Stimulated activated naive CD8-positive, alpha-beta T cell treated with anti-CD3 and anti-CD28 coated beads, Interleukin-15, Interleukin-2, amounts not matched to agents 100 U/mL and 50 U/mL, for 24 hours (primary cell): ENCODE measurements around the gene DMXL1.
A peak's percentile ranks its signal among the peaks of the same experiment; 100 is the strongest.

Source experiments
- ATAC-seq: fragments of 150-1000 bp; cut with Tn5 transposase; one replicate; pipeline ENCODE4 v1.10.0; 2021
- DNase-seq: peaks from one replicate; pipeline ENCODE4 v3.0.0; 2021

Gene DMXL1, protein sequence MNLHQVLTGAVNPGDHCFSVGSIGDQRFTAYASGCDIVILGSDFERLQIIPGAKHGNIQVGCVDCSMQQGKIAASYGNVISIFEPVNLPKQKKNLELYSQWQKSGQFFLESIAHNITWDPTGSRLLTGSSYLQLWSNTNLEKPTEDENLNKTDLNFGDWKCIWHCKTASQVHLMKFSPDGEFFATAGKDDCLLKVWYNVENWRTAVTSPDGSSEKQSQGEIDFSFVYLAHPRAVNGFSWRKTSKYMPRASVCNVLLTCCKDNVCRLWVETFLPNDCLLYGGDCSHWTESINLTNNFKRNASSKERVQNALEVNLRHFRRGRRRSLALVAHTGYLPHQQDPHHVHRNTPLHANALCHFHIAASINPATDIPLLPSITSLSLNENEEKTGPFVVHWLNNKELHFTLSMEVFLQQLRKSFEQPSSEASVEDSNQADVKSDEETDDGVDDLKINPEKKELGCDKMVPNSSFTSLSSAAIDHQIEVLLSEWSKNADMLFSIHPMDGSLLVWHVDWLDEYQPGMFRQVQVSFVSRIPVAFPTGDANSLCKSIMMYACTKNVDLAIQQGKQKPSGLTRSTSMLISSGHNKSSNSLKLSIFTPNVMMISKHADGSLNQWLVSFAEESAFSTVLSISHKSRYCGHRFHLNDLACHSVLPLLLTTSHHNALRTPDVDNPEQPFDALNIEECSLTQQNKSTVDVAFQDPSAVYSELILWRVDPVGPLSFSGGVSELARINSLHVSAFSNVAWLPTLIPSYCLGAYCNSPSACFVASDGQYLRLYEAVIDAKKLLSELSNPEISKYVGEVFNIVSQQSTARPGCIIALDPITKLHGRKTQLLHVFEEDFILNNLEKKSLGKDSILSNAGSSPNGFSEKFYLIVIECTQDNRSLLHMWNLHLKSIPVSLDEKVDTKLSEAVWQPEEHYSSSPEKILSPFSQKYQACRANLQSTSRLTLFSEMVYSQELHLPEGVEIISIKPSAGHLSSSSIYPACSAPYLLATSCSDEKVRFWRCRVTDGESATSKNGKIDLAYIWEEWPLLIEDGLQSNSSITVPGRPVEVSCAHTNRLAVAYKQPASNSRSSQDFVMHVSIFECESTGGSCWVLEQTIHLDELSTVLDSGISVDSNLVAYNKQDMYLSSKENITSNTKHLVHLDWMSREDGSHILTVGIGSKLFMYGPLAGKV (N-terminal part only)

DNA sequence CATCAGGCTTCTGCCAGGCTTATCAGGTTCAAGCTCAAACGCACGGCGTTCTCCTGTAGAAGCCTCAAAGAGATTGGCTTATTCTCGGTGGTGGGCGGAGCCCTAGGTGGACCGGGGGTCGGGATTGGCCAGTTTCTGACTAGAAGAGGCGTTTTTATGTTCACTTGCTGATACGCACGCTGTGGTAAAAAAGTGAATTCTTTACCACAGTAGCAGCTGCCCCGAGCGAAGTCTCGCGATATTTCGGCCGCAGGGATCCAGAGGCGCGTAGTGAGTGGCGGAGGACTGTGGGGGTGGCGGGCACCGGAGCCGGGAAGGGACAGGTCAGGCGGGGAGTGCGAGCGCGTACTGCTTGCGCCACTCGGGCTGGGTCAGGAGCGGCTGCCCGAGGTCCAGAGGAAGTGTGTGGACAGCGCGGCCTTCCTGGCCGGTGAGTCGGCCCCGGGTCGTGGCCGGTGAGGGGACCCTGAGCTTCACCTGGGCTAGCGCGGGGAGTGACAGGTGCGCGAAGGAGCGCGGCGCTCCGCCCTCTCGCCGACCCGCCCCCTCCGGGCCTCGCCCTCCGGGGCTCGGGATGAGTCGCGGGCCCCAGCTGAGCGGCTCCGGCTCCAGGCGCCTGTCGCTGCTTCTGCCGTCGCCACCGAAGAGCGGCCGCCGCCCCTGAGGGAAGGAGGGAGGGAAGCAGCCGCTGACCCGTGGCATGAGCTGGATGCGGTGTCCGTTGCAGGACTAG lies at the start of gene DMXL1:
TSS of gene DMXL1 (plus strand) at position 260 of the 733 bp plus-strand sequence. CDS start 483 bp downstream, outside the sequence.
- peak; percentile 92 for ATAC-seq
- peak; percentile 96 for DNase-seq

DNA sequence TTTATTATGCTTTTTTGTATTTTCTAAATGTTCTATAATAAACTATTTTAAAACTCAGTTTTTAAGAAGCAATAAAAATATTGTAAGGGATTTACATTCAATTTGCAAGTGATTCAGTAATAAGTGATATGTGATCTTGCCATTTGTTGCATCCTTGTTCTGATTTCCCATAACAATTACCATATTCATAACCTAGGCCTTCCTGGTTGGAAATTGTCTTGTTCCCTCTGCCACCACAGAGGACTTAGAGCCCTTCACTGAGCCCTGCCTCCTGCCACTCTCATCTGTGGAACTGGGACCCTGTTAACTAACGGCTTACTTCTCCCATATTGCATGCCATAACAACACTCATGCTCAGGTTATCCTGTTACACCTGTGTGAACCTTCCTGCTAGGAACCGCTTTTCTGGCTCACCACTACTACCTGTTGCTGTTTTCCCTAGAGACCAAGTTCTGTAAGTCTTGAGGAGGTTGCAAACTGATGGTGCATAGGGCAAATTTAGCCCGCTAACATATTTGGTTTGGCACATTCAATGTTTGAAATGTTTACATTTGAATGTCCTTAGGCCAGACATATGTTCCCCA lies 49.6 kb upstream of the DMXL1 start:
- no peak for ATAC-seq

DNA sequence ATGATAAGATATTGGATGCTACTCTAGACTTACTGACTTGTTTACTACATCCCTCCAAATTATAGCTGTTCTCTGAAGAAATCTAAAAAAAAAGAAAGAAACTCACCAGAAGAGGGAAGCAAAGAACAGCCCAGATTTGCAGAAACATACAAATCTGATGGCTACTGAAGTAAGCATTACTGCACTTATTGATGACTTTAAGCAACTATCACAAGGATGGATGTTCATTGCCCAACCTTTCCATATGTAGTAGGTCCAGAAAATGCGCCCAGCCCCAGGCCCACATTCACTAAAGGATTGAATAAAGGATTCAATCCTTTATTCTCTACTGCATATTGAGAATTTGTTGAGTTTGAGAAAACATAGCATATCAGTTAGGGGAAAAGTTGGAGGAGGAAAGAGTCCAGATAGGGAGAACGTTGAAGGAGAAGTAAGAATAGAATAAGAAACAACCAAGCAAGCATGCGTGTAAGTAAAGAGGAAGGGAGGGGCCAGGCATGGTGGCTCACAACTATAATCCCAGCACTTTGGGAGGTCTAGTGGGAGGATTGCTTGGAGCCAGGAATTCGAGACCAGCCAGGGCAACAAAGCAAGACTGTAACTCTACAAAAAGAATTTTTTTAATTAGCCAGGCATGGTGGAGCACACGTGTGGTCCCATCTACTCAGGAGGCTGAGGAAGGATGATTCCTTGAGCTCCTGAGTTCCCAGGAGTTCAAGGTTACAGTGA lies 48.7 kb upstream of the DMXL1 start:
- peak; percentile 41 for ATAC-seq
- no peak for DNase-seq

More for the DNA sequence above, 49.6 kb upstream of the DMXL1 start:
- no peak for DNase-seq

- DNase-seq (no peak), ATAC-seq (peak; percentile 77)
Measured at GRCh38 chr5:119022773-119023172, 48.1 kb upstream of the DMXL1 start.

DNA sequence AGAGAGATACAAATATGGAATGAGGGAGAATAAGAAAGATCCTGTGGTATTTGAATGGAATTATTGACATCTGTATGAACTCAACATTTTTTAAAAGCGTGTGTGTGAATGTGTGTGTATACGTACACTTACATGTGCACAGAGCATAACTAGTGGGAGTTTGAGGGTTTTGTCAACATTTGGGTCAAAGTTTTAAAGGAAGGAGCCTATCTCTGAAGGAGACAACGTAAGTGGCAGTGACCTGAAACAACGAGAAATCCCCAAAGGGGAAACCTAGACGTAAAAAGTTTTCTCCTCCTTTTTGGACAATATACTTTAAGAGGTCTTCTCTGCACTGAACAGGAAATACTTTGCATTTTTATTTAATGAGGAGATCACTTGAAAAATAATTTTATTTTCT lies 42.3 kb upstream of the DMXL1 start:
- no peak for DNase-seq
- no peak for ATAC-seq

DNA sequence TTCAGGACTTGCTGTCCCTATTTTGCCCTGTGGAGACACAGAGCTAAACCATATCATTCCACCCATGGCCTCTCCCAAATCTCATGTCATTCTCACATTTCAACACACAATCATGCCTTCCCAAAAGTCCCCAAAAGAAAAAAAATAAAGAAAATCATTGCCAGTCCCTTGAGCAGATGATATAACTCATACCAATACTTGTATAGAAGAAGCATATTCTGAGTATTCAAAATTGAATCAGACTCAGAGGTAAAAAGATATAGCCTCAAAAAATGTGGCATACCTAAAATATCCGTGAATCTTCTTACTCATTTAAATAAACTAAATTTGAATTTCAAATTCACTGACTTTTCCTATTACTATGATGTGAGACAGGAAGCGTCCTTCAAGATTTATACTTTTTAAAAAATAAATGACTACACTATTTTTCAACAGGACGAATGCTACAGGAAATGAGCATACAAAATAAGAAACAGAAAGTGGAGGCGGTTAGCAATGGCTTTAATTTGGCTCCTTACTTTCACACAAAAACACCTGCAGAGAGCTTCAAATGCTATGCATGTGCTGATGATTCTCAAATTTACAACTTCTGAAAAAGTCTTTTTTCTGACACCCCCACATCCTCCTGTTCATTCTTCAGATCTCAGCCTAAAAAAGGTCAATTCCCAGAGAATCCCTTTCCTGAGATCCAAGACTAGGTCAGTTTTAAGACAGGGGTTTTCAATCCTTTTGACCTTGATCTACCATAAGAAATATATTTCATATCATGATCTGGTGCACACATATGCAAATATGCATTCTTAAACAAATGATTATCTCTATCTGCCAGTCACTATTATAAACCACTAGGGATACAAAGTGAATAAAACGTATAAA lies 39.6 kb upstream of the DMXL1 start:
- ATAC-seq (peak; percentile 21), DNase-seq (no peak)

GRCh38 chr5:119031905-119032304 lies 39.0 kb upstream of the DMXL1 start:
- DNase-seq = peak; percentile 39
- ATAC-seq = peak; percentile 72

- ATAC-seq (no peak), DNase-seq (no peak)
Measured at GRCh38 chr5:119032656-119033055, 38.2 kb upstream of the DMXL1 start.

GRCh38 chr5:119033135-119033534 lies 37.8 kb upstream of the DMXL1 start:
- ATAC-seq (no peak), DNase-seq (no peak)

DNA sequence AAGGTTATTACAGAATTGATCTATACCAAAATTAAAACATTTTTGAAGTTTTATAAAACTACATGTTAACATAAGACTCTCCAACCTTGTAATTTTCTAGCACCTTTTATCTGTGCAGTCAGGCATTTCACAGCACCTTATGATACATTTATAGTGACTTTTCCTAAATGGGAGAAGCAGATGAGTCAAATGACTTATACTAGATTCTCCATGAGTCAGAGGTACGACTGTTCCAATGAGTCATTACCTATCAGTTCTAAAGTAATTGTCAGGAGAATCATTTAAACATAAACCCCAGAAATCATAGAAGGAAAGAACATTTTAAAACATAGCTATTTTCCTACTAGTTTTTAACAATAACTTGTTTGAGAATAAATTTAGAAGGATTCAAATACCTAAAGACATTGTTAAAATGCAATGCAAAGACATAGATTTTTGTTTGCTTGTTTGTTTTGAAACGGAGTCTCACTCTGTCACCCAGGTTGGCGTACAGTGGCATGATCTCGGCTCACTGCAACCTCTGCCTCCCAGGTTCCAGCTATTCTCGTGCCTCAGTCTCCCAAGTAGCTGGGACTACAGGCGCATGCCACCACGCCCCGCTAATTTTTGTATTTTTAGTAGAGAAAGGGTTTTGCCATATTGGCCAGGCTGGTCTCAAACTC lies 34.7 kb upstream of the DMXL1 start:
- ATAC-seq = peak; percentile 89
- DNase-seq = no peak

DNA sequence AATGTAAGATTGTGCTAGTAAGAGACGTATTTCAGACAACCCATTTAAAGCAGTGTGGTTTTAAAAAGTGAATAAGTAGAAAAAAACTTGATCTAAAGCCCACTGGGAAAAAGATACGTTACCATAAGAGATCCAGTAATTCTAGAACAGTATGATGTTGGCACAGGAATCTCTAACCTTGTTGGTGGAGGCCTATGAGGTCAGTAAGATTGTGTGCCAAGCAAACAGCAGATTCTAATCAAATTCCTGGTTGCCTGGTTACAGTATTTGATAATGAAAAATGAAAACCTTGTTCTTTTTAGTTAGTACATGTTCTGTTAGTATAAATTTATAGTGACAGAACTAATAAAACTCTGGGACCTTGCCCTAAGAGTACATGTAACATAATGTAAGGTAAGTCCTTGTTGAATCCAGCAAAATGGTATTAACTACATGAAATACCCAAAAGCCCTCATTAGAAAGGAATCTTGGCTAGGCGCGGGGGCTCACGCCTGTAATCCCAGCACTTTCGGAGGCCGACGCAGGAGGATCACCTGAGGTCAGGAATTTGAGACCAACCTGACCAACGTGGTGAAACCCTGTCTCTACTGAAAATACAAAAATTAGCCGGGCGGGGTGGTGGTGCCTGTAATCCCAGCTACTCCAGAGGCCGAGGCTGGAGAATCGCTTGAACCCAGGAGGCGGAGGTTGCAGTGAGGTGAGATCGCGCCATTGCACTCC lies 33.2 kb upstream of the DMXL1 start:
- no peak for ATAC-seq
- DNase-seq = no peak

- ATAC-seq = no peak
- no peak for DNase-seq
Measured at GRCh38 chr5:119048246-119048645, 22.6 kb upstream of the DMXL1 start.

GRCh38 chr5:119049824-119050449 lies 20.9 kb upstream of the DMXL1 start:
- DNase-seq = no peak
- ATAC-seq = no peak

DNA sequence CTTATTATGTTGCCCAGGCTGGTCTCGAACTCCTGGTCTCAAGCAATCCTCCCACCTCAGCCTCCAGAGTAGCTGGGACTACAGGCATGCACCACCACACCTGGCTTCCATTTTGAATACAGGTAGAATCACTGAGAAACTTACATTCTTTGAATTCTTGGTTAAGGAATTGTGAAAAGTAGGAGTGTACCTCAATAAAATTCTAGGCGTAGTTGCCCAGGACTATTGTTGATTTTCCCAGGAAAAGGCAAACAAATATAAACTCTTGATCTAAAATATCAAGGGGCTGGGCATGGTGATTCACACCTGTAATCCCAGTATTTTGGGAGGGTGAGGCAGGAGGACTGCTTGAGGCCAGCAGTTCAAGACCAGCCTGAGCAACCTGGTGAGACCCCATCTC lies 16.8 kb upstream of the DMXL1 start:
- ATAC-seq = no peak
- no peak for DNase-seq

- DNase-seq = no peak
- no peak for ATAC-seq
Measured at GRCh38 chr5:119055294-119055693, 15.6 kb upstream of the DMXL1 start.

DNA sequence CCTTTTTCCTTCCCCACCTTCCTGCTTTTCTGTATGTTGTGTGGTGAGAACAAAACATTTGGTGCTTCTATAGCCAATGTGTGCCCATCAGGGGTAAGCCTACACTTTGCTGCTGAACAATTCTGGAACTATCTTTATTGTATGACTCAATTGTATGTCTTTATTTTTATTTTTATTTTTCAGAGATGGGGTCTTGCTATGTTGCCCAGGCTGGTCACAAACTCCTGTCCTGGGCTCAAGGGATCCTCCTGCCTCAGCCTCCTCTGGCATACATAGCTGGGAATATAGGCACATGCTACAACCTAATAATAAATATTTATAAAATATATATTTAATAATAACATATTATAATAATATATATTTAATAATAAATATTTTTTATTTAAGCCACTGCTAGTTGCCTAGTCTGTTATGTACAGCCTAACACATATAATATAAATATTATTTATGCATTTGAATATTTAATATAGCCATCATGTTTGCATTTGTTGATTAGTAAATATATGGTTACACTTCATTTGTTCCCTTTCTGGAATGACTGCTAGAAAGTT lies 11.8 kb upstream of the DMXL1 start:
- DNase-seq = no peak
- no peak for ATAC-seq

DNA sequence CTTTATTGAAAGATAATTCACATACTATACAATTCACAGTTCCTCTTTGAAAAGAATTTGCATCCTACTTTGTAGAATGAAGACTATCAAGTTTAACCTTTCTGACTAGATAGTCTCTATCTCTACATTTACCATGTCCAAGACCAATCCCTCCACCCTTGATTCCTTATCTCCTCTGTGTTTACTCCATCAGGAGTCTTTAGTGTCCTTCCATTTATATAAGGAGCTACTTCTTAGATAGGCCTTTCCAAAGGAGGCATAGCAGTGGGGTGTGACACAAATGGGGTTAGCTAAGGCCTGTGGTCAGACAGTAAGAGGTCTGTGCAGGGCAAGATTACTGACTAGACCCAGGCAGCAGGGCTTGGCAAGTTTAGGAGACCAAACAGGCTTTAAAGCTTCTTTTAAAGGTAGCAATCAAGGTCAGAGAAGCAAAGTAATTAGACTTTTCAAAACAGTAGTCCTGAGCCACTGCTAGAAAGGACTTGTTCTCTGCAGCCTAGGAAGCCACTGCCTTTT lies 11.1 kb upstream of the DMXL1 start:
- ATAC-seq (no peak), DNase-seq (no peak)
